GM06990 (cell line): ENCODE measurements around the gene SLC15A5.

ENCODE experiments used
- DNase-seq: peaks from one replicate; pipeline ENCODE4 v3.0.0-alpha.2; 2011; ENCODE audit not compliant: insufficient read length; ENCODE audit errors: extremely low read depth
- H3K27me3 ChIP-seq: replicated peaks from 2 replicates; pipeline ENCODE4 v1.6.0; 2011; ENCODE audit warnings: low read length; ENCODE audit not compliant: control insufficient read depth, insufficient read depth
- H3K36me3 ChIP-seq: 2 replicates; pipeline ENCODE4 v1.5.1; 2011; ENCODE audit warnings: low read length; ENCODE audit not compliant: control insufficient read depth, insufficient read depth
- H3K4me3 ChIP-seq: replicated peaks from 2 replicates; pipeline ENCODE4 v1.5.1; 2011; ENCODE audit warnings: low read depth, mild to moderate bottlenecking, control low read depth, low read length
- CTCF ChIP-seq: IDR thresholded peaks from 2 replicates; pipeline ENCODE4 v1.5.1; 2011; ENCODE audit warnings: low read length, control low read depth, mild to moderate bottlenecking, inconsistent platforms; ENCODE audit not compliant: insufficient read depth, poor library complexity, severe bottlenecking

Gene SLC15A5

GRCh38 chr12:16297521-16297920 is 20.0 kb upstream of the SLC15A5 start:
- TF ChIP-seq CTCF: no peak
- no peak for DNase-seq

GRCh38 chr12:16294376-16294956 is 17.0 kb upstream of the SLC15A5 start:
- no peak for DNase-seq
- no peak for TF ChIP-seq CTCF
- Histone ChIP-seq H3K27me3 (no peaks in the 10 kb centered on the region), H3K4me3 (no peak overlapping the region), H3K36me3 (no peaks in the 10 kb centered on the region)

More at GRCh38 chr12:16297521-16297920, 20.0 kb upstream of the SLC15A5 start:
- H3K27me3 ChIP-seq: no peaks in the 10 kb centered on the region
- H3K36me3 ChIP-seq: no peaks in the 10 kb centered on the region
- no peak overlapping the region for H3K4me3 ChIP-seq

DNA sequence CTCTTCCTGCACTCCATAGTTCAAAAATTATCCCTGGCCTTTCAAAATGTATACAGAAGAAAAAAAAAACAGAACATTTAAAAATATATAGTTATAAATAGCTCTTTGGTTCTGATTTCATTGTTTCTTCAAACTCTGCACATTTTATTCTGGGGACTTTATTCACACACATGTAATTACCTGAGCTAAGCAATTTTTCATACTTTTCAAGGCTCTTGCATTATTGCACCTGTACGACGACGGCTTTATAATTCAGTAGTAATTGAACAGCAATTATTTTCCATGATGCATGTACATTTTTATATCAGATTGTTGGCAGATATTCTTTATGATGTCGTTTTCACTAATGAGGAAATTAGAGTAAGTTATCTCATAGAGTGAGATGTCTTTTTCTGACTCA is 13.5 kb upstream of the SLC15A5 start:
- H3K36me3 ChIP-seq: no peaks in the 10 kb centered on the region
- no peak for DNase-seq
- TF ChIP-seq CTCF: no peak
- no peaks in the 10 kb centered on the region for H3K27me3 ChIP-seq
- H3K4me3 ChIP-seq: no peak overlapping the region

GRCh38 chr12:16285586-16285985 is 8.1 kb upstream of the SLC15A5 start:
- no peak for TF ChIP-seq CTCF
- H3K27me3 ChIP-seq: no peaks in the 10 kb centered on the region
- H3K4me3 ChIP-seq: no peak overlapping the region
- H3K36me3 ChIP-seq: no peaks in the 10 kb centered on the region
- no peak for DNase-seq

GRCh38 chr12:16282978-16283377 is 5.5 kb upstream of the SLC15A5 start:
- Histone ChIP-seq H3K27me3 (no peaks in the 10 kb centered on the region), H3K4me3 (no peak overlapping the region), H3K36me3 (no peaks in the 10 kb centered on the region)
- TF ChIP-seq CTCF: no peak
- DNase-seq: no peak

DNA sequence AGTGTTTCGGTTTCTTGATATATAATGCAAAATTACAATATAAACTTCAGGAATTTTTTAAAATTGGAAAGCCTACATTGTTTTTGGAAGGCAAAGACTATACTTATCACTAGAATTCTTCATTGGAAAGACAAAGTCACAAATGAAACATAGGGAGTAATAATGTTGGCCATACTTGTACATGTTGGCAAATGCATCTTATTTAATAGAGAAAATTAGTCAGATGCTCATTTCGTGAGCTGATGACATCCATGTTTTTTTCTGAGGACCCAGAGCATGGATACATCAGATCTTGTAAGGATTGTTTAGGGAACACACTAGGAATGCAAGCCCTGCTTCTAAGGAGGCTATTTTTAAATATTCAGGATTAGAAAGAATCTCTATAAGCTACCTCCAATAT is 4.6 kb upstream of the SLC15A5 start:
- Histone ChIP-seq H3K4me3 (no peak overlapping the region), H3K36me3 (no peaks in the 10 kb centered on the region), H3K27me3 (no peaks in the 10 kb centered on the region)
- TF ChIP-seq CTCF: no peak
- DNase-seq: no peak
